ENCODE measurements around the gene GNAS. TPM values are rescaled to one million over a fixed set of nuclear protein-coding genes. Genes with fewer than 3 reads are reported as not detected.

GNAS gene
- total and polyA plus RNA-seq, 7 donors, result 700 to 1,905 (median 1,386) TPM

- Histone ChIP-seq H3K27me3 (ENCODE audit: insufficient read depth in 3 of 3, low read length in 2 of 3) (no peaks in the 10 kb centered on the region), H3K4me1 (peaks cover 44% of the 10 kb centered on the region), H3K27ac (peak overlapping the region; percentile 97), H3K36me3 (ENCODE audit: insufficient read depth in 1 of 2, low read depth in 1 of 2) (peaks cover 0 to 12% of the 10 kb centered on the region in 2 donors), H3K4me3 (peak overlapping the region; percentile 84), H3K9me3 (no peaks in the 10 kb centered on the region)
- intact Hi-C loops (cut with DNase I), result loop anchor here (2.0 to 5.0 kb wide), 3 partner anchors 14 to 150 kb away; partner anchors contain the start of genes NELFCD (in 1 of the 2) and PRELID3B (in 1 of the 2)
- no peak for TF ChIP-seq CTCF (IDR thresholded peaks at IDR 0.05)
- DNase-seq, result peak; percentile 76 to 85
- 0 to 1% (median 1%) methylated on average over 40 to 49 of the region's 49 CpGs for WGBS, 3 donors
- peak; percentile 28 to 54 (median 44) for ATAC-seq
Measured at GRCh38 chr20:58892141-58892931, 39.8 kb downstream of the GNAS start.

- peaks cover 49% of the 10 kb centered on the region for H3K4me1 ChIP-seq
- peaks cover 0 to 15% of the 10 kb centered on the region in 2 donors for H3K36me3 ChIP-seq (ENCODE audit: insufficient read depth in 1 of 2, low read depth in 1 of 2)
- no peak for TF ChIP-seq CTCF (IDR thresholded peaks at IDR 0.05)
- peak overlapping the region; percentile 97 for H3K27ac ChIP-seq
- intact Hi-C loops (cut with DNase I), result loop anchor here (2.0 to 5.0 kb wide), 3 partner anchors 14 to 149 kb away; partner anchors contain the start of genes NELFCD (in 1 of the 2) and PRELID3B (in 1 of the 2)
- 0% methylated on average over 1 of the region's 1 CpG for WGBS, 3 donors
- H3K4me3 ChIP-seq, result peak overlapping the region; percentile 84
- no peak for DNase-seq
- H3K9me3 ChIP-seq, result no peaks in the 10 kb centered on the region
- ATAC-seq, result no peak
- no peaks in the 10 kb centered on the region for H3K27me3 ChIP-seq (ENCODE audit: insufficient read depth in 3 of 3, low read length in 2 of 3)
Measured at GRCh38 chr20:58892932-58893224, 40.4 kb downstream of the GNAS start.

- DNase-seq (no peak), ATAC-seq (no peak)
- H3K36me3 ChIP-seq (ENCODE audit: insufficient read depth in 1 of 2, low read depth in 1 of 2), result peaks cover 0 to 15% of the 10 kb centered on the region in 2 donors
- H3K9me3 ChIP-seq, result no peaks in the 10 kb centered on the region
- peak overlapping the region; percentile 84 for H3K4me3 ChIP-seq
- H3K27me3 ChIP-seq (ENCODE audit: insufficient read depth in 3 of 3, low read length in 2 of 3), result no peaks in the 10 kb centered on the region
- 27 to 49% (median 32%) methylated on average over 5 of the region's 5 CpGs for WGBS, 3 donors
- intact Hi-C loops (cut with DNase I), result loop anchor here (2.0 to 5.0 kb wide), 3 partner anchors 13 to 149 kb away; partner anchors contain the start of genes NELFCD (in 1 of the 2) and PRELID3B (in 1 of the 2)
- peak overlapping the region; percentile 97 for H3K27ac ChIP-seq
- peaks cover 56% of the 10 kb centered on the region for H3K4me1 ChIP-seq
- TF ChIP-seq CTCF (IDR thresholded peaks at IDR 0.05), result no peak
Measured at GRCh38 chr20:58893355-58894120, 41.0 kb downstream of the GNAS start.

GRCh38 chr20:58894652-58895447 lies 42.3 kb downstream of the GNAS start:
- DNase-seq, result no peak
- Histone ChIP-seq H3K9me3 (no peaks in the 10 kb centered on the region), H3K4me1 (peaks cover 68% of the 10 kb centered on the region), H3K27ac (peak overlapping the region; percentile 50), H3K36me3 (ENCODE audit: insufficient read depth in 1 of 2, low read depth in 1 of 2) (peaks cover 0 to 27% of the 10 kb centered on the region in 2 donors), H3K4me3 (peak overlapping the region; percentile 26), H3K27me3 (ENCODE audit: insufficient read depth in 3 of 3, low read length in 2 of 3) (no peaks in the 10 kb centered on the region)
- WGBS, 3 donors, result 19 to 22% (median 20%) methylated on average over 5 of the region's 5 CpGs
- no peak for ATAC-seq
- no peak for TF ChIP-seq CTCF (IDR thresholded peaks at IDR 0.05)
- intact Hi-C loops (cut with DNase I), result loop anchor here (5.0 kb wide), 3 partner anchors 87 to 147 kb away; partner anchors contain the start of genes NELFCD (in 2 of the 2), ATP5F1E (in 1 of the 2) and PRELID3B (in 1 of the 2)

All from psoas muscle (tissue), 8 donors.